HepG2 (cell line): ENCODE results near the gene RNGTT.

Experiments
- ARNT ChIP-seq: fragments of 450-650 bp; IDR thresholded peaks from 2 replicates; pipeline ENCODE4 v1.6.1; 2017
- CEBPB ChIP-seq: IDR thresholded peaks from 2 replicates; pipeline ENCODE4 v1.6.1; 2011; ENCODE audit warnings: low read depth, low read length, improper control_type of control experiment, borderline replicate concordance
- CTCF ChIP-seq: sonication (generic); formaldehyde crosslinking; IDR thresholded peaks from 2 replicates; pipeline ENCODE4 v1.5.0; 2020; ENCODE audit warnings: mild to moderate bottlenecking, missing genetic modification reagents, moderate library complexity
- EP300 ChIP-seq, 3 experiments: sonication (generic) in 1 of 3; formaldehyde crosslinking in 1 of 3; IDR thresholded peaks; 2 replicates each; pipeline versions ENCODE4 v1.5.1 to v1.6.1; 2011 to 2020; ENCODE audit warnings: low read depth in 2 of 3, low read length in 2 of 3, borderline replicate concordance in 1 of 3, improper control_type of control experiment in 1 of 3, mild to moderate bottlenecking in 1 of 3, missing genetic modification reagents in 1 of 3, moderate library complexity in 1 of 3
- GABPB1 ChIP-seq: IDR thresholded peaks from 2 replicates; pipeline ENCODE4 v1.6.1; 2016; ENCODE audit warnings: mild to moderate bottlenecking, missing genetic modification reagents, moderate library complexity, missing compliant biosample characterization
- JUN ChIP-seq: sonication (generic); formaldehyde crosslinking; IDR thresholded peaks from 2 replicates; pipeline ENCODE4 v1.4.0; 2020; ENCODE audit warnings: mild to moderate bottlenecking, missing genetic modification reagents
- KLF16 ChIP-seq, 2 experiments: sonication (generic) in 1 of 2; formaldehyde crosslinking in 1 of 2; IDR thresholded peaks; 2 replicates each; pipeline versions ENCODE4 v1.6.1 to v1.8.0; 2016 to 2023; ENCODE audit warnings: missing genetic modification reagents in 2 of 2, missing compliant biosample characterization in 1 of 2
- MAFF ChIP-seq: IDR thresholded peaks from 2 replicates; pipeline ENCODE4 v1.6.1; 2011; ENCODE audit warnings: low read depth, low read length, improper control_type of control experiment
- NFATC3 ChIP-seq: sonication (generic); formaldehyde crosslinking; IDR thresholded peaks from 2 replicates; pipeline ENCODE4 v1.5.1; 2020; ENCODE audit warnings: mild to moderate bottlenecking, missing genetic modification reagents
- POLR2A ChIP-seq, 2 experiments: IDR thresholded peaks; 2 replicates each; pipeline ENCODE4 v1.6.1; 2011; ENCODE audit warnings: low read depth in 2 of 2, low read length in 2 of 2, mild to moderate bottlenecking in 1 of 2, moderate library complexity in 1 of 2; ENCODE audit not compliant: insufficient read depth in 1 of 2
- SNAPC5 ChIP-seq: sonication (generic); formaldehyde crosslinking; IDR thresholded peaks from 2 replicates; pipeline ENCODE4 v1.8.1; 2023; ENCODE audit warnings: mild to moderate bottlenecking, missing genetic modification reagents, borderline replicate concordance
- ZFP1 ChIP-seq: IDR thresholded peaks from 2 replicates; pipeline ENCODE4 v1.6.1; 2016
- ZNF576 ChIP-seq: sonication (generic); formaldehyde crosslinking; IDR thresholded peaks from 2 replicates; pipeline ENCODE4 v1.4.0; 2020; ENCODE audit warnings: mild to moderate bottlenecking, missing genetic modification reagents

GRCh38 chr6:88785478-88785877, 177.9 kb downstream of the RNGTT start:
- TF ChIP-seq GABPB1 (CRISPR knock-in tag) (no peak), ZFP1 (CRISPR knock-in tag) (no peak), KLF16 (CRISPR knock-in tag; IDR thresholded peaks at IDR 0.05) (no peak), CEBPB (no peak), EP300 (IDR thresholded peaks at IDR 0.05; ENCODE audit: low read depth in 2 of 2, low read length in 2 of 2) (no peak), EP300 (CRISPR knock-in tag; IDR thresholded peaks at IDR 0.05; ENCODE audit: borderline replicate concordance) (no peak), SNAPC5 (CRISPR knock-in tag) (no peak), CTCF (no peak), ARNT (no peak), MAFF (no peak), NFATC3 (CRISPR knock-in tag) (no peak), POLR2A (IDR thresholded peaks at IDR 0.05; ENCODE audit: insufficient read depth in 1 of 2, low read depth in 2 of 2, low read length in 2 of 2) (no peak), ZNF576 (CRISPR knock-in tag) (no peak), JUN (no peak)
